ENCODE data around the gene RALGDS. TPM values are rescaled to one million over a fixed set of nuclear protein-coding genes. Genes with fewer than 3 reads are reported as not detected.

The RALGDS gene
- total and polyA plus RNA-seq, 9 of the 15 experiments (the other 6 are each of a cell fraction or from before 2014, with no cell fraction given) = 0.75 to 43.3 (median 27.1) TPM

- TF ChIP-seq, protein P1, sequence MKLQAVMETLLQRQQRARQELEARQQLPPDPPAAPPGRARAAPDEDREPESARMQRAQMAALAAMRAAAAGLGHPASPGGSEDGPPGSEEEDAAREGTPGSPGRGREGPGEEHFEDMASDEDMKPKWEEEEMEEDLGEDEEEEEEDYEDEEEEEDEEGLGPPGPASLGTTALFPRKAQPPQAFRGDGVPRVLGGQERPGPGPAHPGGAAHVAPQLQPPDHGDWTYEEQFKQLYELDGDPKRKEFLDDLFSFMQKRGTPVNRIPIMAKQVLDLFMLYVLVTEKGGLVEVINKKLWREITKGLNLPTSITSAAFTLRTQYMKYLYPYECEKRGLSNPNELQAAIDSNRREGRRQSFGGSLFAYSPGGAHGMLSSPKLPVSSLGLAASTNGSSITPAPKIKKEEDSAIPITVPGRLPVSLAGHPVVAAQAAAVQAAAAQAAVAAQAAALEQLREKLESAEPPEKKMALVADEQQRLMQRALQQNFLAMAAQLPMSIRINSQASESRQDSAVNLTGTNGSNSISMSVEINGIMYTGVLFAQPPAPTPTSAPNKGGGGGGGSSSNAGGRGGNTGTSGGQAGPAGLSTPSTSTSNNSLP (IDR thresholded peaks at IDR 0.05; ENCODE audit: borderline replicate concordance, low read depth, low read length) = no peak
- no peak for TF ChIP-seq POLR3A (IDR thresholded peaks at IDR 0.05; ENCODE audit: borderline replicate concordance, extremely low read depth, insufficient read depth, insufficient read length)
- no peak for TF ChIP-seq BCL6 (CRISPR knock-in tag; IDR thresholded peaks at IDR 0.05)
- no peak for TF ChIP-seq SUPT5H (IDR thresholded peaks at IDR 0.05)
- TF ChIP-seq ZC3H8 (IDR thresholded peaks at IDR 0.05) = peak; percentile 43; the same call in 1 of the 2 replicates
- no peak for TF ChIP-seq TCF7 (IDR thresholded peaks at IDR 0.05; ENCODE audit: borderline replicate concordance)
- TF ChIP-seq PURB (CRISPR knock-in tag; IDR thresholded peaks at IDR 0.05; ENCODE audit: low read depth) = no peak
- no peak for TF ChIP-seq ZBTB8A (IDR thresholded peaks at IDR 0.05; ENCODE audit: partially characterized antibody)
- no peak for TF ChIP-seq NR3C1 (CRISPR knock-in tag; IDR thresholded peaks at IDR 0.05)
- TF ChIP-seq NR2C1 (IDR thresholded peaks at IDR 0.05) = peak; percentile 13; the same call in 1 of the 2 replicates
- TF ChIP-seq NR2C1 (tag; IDR thresholded peaks at IDR 0.05) = no peak
- no peak for TF ChIP-seq ZNF232 (CRISPR knock-in tag; IDR thresholded peaks at IDR 0.05)
- TF ChIP-seq CTCF (IDR thresholded peaks at IDR 0.05 in 2 of 3, conservative IDR thresholded peaks at IDR 0.05 in 1 of 3; ENCODE audit: insufficient read depth in 2 of 3, low read depth in 1 of 3, low read length in 3 of 3) = peak; percentile 81 to 86 (median 81)
- no peak for TF ChIP-seq RNF2 (IDR thresholded peaks at IDR 0.05)
- TF ChIP-seq E4F1 (CRISPR knock-in tag; IDR thresholded peaks at IDR 0.05; ENCODE audit: borderline replicate concordance) = no peak
- no peak for TF ChIP-seq HNRNPLL (IDR thresholded peaks at IDR 0.05; ENCODE audit: low read depth, low read length, poor library complexity, severe bottlenecking)
- no peak for TF ChIP-seq TEAD1 (CRISPR knock-in tag; IDR thresholded peaks at IDR 0.05)
- TF ChIP-seq ZNF121 (CRISPR knock-in tag; conservative IDR thresholded peaks at IDR 0.05) = no peak
- no peak for TF ChIP-seq ELK3 (CRISPR knock-in tag; IDR thresholded peaks at IDR 0.05)
- no peak for TF ChIP-seq ZNF668 (CRISPR knock-in tag; IDR thresholded peaks at IDR 0.05)
- 0 out of 2 replicates have a peak, but pooled peaks have one; percentile 29 for TF ChIP-seq HDAC2 (IDR thresholded peaks at IDR 0.05)
Measured at GRCh38 chr9:133160742-133161546, 39.9 kb upstream of the RALGDS start (continued).
